ENCODE measurements around the gene MARCHF9.

GRCh38 chr12:57803319-57803893 lies 48.5 kb downstream of the MARCHF9 start:
- TF ChIP-seq CTCF (conservative IDR thresholded peaks at IDR 0.05) = peak; percentile 83
- no peak for TF ChIP-seq EZH2 (IDR thresholded peaks at IDR 0.05; ENCODE audit: low read depth)
